Loucy (cell line): ENCODE measurements around the gene BRSK2.

Source experiments
- H2AFZ ChIP-seq: fragments of 200-600 bp; sonication (generic); 2 replicates; pipeline ENCODE4 v1.6.0; 2016; ENCODE audit warnings: antibody characterized with exemption, mild to moderate bottlenecking, low read length, moderate library complexity
- H3F3A ChIP-seq: fragments of 200-600 bp; 2 replicates; pipeline ENCODE4 v1.6.0; 2016; ENCODE audit warnings: antibody characterized with exemption, low read depth, mild to moderate bottlenecking
- H3K27me3 ChIP-seq: fragments of 200-600 bp; sonication (generic); 2 replicates; pipeline ENCODE4 v1.6.1; 2014; ENCODE audit warnings: low read length, mild to moderate bottlenecking; ENCODE audit not compliant: insufficient read depth, poor library complexity, severe bottlenecking
- H3K36me3 ChIP-seq: fragments of 200-600 bp; sonication (generic); 2 replicates; pipeline ENCODE4 v1.6.1; 2016; ENCODE audit warnings: low read length; ENCODE audit not compliant: insufficient read depth
- H3K4me1 ChIP-seq: fragments of 200-600 bp; sonication (generic); 2 replicates; pipeline ENCODE4 v1.5.1; 2014; ENCODE audit warnings: low read length, mild to moderate bottlenecking; ENCODE audit not compliant: insufficient read depth, poor library complexity, severe bottlenecking
- H3K4me2 ChIP-seq: fragments of 200-600 bp; sonication (generic); 2 replicates; pipeline ENCODE4 v1.6.0; 2014; ENCODE audit warnings: antibody characterized with exemption, low read length, low read depth, mild to moderate bottlenecking; ENCODE audit not compliant: poor library complexity, severe bottlenecking
- H3K4me3 ChIP-seq: fragments of 200-600 bp; sonication (generic); 2 replicates; pipeline ENCODE4 v1.5.1; 2014; ENCODE audit warnings: low read length, mild to moderate bottlenecking, mixed read lengths; ENCODE audit not compliant: poor library complexity, severe bottlenecking
- H3K79me2 ChIP-seq: fragments of 200-600 bp; sonication (generic); 2 replicates; pipeline ENCODE4 v1.6.1; 2014; ENCODE audit warnings: low read length; ENCODE audit not compliant: insufficient read depth
- H3K9ac ChIP-seq: fragments of 200-600 bp; sonication (generic); 2 replicates; pipeline ENCODE4 v1.6.0; 2014; ENCODE audit warnings: mild to moderate bottlenecking, low read depth, low read length, moderate library complexity; ENCODE audit not compliant: poor library complexity, severe bottlenecking
- H3K9me2 ChIP-seq: fragments of 200-600 bp; sonication (generic); replicated peaks from 2 replicates; pipeline ENCODE4 v1.6.1; 2016; ENCODE audit warnings: low read depth, low read length, mixed read lengths
- H3K9me3 ChIP-seq: fragments of 200-600 bp; sonication (generic); 2 replicates; pipeline ENCODE4 v1.6.1; 2014; ENCODE audit warnings: mild to moderate bottlenecking, antibody characterized with exemption, low read length, low read depth; ENCODE audit not compliant: insufficient read depth
- H4K20me1 ChIP-seq: fragments of 200-600 bp; sonication (generic); 2 replicates; pipeline ENCODE4 v1.6.0; 2014; ENCODE audit warnings: antibody characterized with exemption, low read length, mild to moderate bottlenecking; ENCODE audit not compliant: insufficient read depth, poor library complexity, severe bottlenecking
- CTCF ChIP-seq: fragments of 200-600 bp; sonication (generic); conservative IDR thresholded peaks from 2 replicates; pipeline ENCODE4 v1.5.1; 2014; ENCODE audit warnings: mild to moderate bottlenecking, antibody characterized with exemption, low read length
- EZH2phosphoT487 ChIP-seq: fragments of 200-600 bp; IDR thresholded peaks from 2 replicates; pipeline ENCODE4 v1.6.1; 2018; ENCODE audit warnings: antibody characterized with exemption, mild to moderate bottlenecking, moderate library complexity, borderline replicate concordance

The BRSK2 gene

GRCh38 chr11:1445741-1446445, 56.2 kb downstream of the BRSK2 start:
- H4K20me1 ChIP-seq = no peaks in the 10 kb centered on the region
- no peak for TF ChIP-seq CTCF
- TF ChIP-seq EZH2phosphoT487 = no peak
- no peak overlapping the region for H2AFZ ChIP-seq
- H3K9me3 ChIP-seq = no peaks in the 10 kb centered on the region; the same call in 1 of the 2 replicates
- no peaks in the 10 kb centered on the region for H3K9me2 ChIP-seq
- no peak overlapping the region for H3K9ac ChIP-seq
- no peak overlapping the region for H3K4me2 ChIP-seq
- no peaks in the 10 kb centered on the region for H3K36me3 ChIP-seq
- H3K4me1 ChIP-seq = no peaks in the 10 kb centered on the region
- H3K79me2 ChIP-seq = no peaks in the 10 kb centered on the region
- no peaks in the 10 kb centered on the region for H3F3A ChIP-seq
- no peak overlapping the region for H3K4me3 ChIP-seq
- H3K27me3 ChIP-seq = no peaks in the 10 kb centered on the region

DNA sequence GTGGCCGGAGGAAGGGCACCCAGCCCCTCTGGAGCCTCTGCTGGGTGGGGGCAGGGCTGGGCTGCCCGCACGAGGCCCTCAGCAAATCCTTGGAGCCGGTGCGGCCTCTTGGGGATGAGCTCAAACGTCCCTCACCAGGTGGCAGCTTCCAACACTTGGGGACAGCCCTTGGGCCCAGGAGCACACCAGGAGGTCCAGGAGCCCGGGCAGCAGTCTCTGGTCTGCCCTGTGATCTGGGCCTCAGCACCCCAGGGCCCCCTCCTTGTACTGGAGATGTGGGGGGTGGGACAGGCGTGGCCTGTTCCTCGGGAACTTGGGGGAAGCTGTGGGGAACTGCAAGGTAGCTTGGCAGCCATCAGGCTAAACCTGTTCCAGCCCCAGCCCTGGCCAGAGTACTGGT, 56.9 kb downstream of the BRSK2 start:
- no peak overlapping the region for H2AFZ ChIP-seq
- H3F3A ChIP-seq = no peaks in the 10 kb centered on the region
- H3K9me3 ChIP-seq = no peaks in the 10 kb centered on the region; the same call in 1 of the 2 replicates
- no peak overlapping the region for H3K9ac ChIP-seq
- TF ChIP-seq CTCF = no peak
- TF ChIP-seq EZH2phosphoT487 = no peak
- no peaks in the 10 kb centered on the region for H4K20me1 ChIP-seq
- no peak overlapping the region for H3K4me3 ChIP-seq
- H3K4me2 ChIP-seq = no peak overlapping the region
- no peaks in the 10 kb centered on the region for H3K27me3 ChIP-seq
- no peaks in the 10 kb centered on the region for H3K9me2 ChIP-seq
- no peaks in the 10 kb centered on the region for H3K4me1 ChIP-seq
- H3K36me3 ChIP-seq = no peaks in the 10 kb centered on the region
- no peaks in the 10 kb centered on the region for H3K79me2 ChIP-seq

GRCh38 chr11:1447845-1448825, 58.4 kb downstream of the BRSK2 start:
- Histone ChIP-seq H3F3A (no peaks in the 10 kb centered on the region), H3K27me3 (no peaks in the 10 kb centered on the region), H4K20me1 (no peaks in the 10 kb centered on the region), H3K4me1 (no peaks in the 10 kb centered on the region), H3K4me3 (no peak overlapping the region), H3K9me3 (no peaks in the 10 kb centered on the region; the same call in 1 of the 2 replicates), H3K79me2 (no peaks in the 10 kb centered on the region), H2AFZ (no peak overlapping the region), H3K36me3 (no peaks in the 10 kb centered on the region), H3K9ac (no peak overlapping the region), H3K4me2 (no peak overlapping the region), H3K9me2 (no peaks in the 10 kb centered on the region)
- no peak for TF ChIP-seq CTCF
